Measurements from ENCODE around the gene SH3PXD2A.

GRCh38 chr10:103665162-103665889 is 190.1 kb downstream of the SH3PXD2A start:
- TF ChIP-seq POLR2A (IDR thresholded peaks at IDR 0.05) (peak in 1 of 2 donors; percentile 22), CTCF (IDR thresholded peaks at IDR 0.05) (no peak)
